K562 (cell line): ENCODE results near the gene NOL4L. TPM values are rescaled to one million over a fixed set of nuclear protein-coding genes. Genes with fewer than 3 reads are reported as not detected.

Experiments
- CUX1 ChIP-seq: fragments of 200-800 bp; sonication (Bioruptor generic); IDR thresholded peaks from 2 replicates; pipeline ENCODE4 v1.6.1; 2016; ENCODE audit warnings: missing genetic modification characterization, missing compliant biosample characterization
- KLF16 ChIP-seq: IDR thresholded peaks from 2 replicates; pipeline ENCODE4 v1.6.1; 2016; ENCODE audit warnings: antibody characterized with exemption
- MAZ ChIP-seq, 2 experiments: fragments of 450-650 bp in 1 of 2; sonication (generic) in 1 of 2; formaldehyde crosslinking; IDR thresholded peaks in 1 of 2; conservative IDR thresholded peaks in 1 of 2; 2 replicates each; pipeline versions ENCODE4 v1.4.0 to v1.5.0; 2020; ENCODE audit warnings: mild to moderate bottlenecking in 1 of 2, missing genetic modification reagents in 1 of 2
- NFE2 ChIP-seq: IDR thresholded peaks from 2 replicates; pipeline ENCODE4 v1.6.1; 2014; ENCODE audit warnings: antibody characterized with exemption, low read depth
- PHF8 ChIP-seq: fragments of 200-600 bp; sonication (generic); IDR thresholded peaks from 2 replicates; pipeline ENCODE4 v1.6.1; 2012; ENCODE audit warnings: mixed run types, mild to moderate bottlenecking, inconsistent platforms, low read length, moderate library complexity, borderline replicate concordance
- ZNF518B ChIP-seq: fragments of 250-450 bp; sonication (Bioruptor Pico); IDR thresholded peaks from 2 replicates; pipeline ENCODE4 v1.5.0; 2021; ENCODE audit warnings: mild to moderate bottlenecking, moderate library complexity
- polyA plus RNA-seq, 8 experiments: library from polyadenylated mRNA; depleted of rRNA in 4 of 8; stranded (reverse) in 5 of 8; unstranded in 3 of 8; fragments of >200 nt; fragmentation: Nextera tagmentation in 2 of 8; fragmentation: Illumina TruSeq in 1 of 8; extraction: Ambion mirVana in 2 of 8; extraction: Trizol in 1 of 8; gene quantifications; 2 replicates each; pipeline versions ENCODE4 v1.2.1 to v1.2.3, GENCODE V29; 2011 to 2014; ENCODE audit warnings: inconsistent platforms in 1 of 8, missing spikeins in 1 of 8
- total RNA-seq, 7 experiments: library from RNA; depleted of rRNA in 6 of 7; stranded (reverse); fragments of >200 nt in 6 of 7; fragmentation: Illumina TruSeq in 2 of 7; extraction: Trizol in 2 of 7; gene quantifications; 2 replicates each; pipeline versions ENCODE4 v1.2.1 to v1.2.3, GENCODE V29; 2011 to 2021; ENCODE audit warnings: low replicate concordance in 1 of 7
- TF ChIP-seq, protein P1 (sequence below): fragments of 200-800 bp; sonication (Bioruptor generic); IDR thresholded peaks from 2 replicates; pipeline ENCODE4 v1.6.1; 2017; ENCODE audit warnings: missing genetic modification characterization, missing compliant biosample characterization
- TF ChIP-seq, protein P2 (sequence below): conservative IDR thresholded peaks from 2 replicates; pipeline ENCODE4 v1.6.1; 2011; ENCODE audit warnings: low read depth, mild to moderate bottlenecking, low read length; ENCODE audit not compliant: control insufficient read depth
- TF ChIP-seq, protein P3 (sequence below): fragments of 250-450 bp; sonication (Bioruptor Pico); IDR thresholded peaks from 2 replicates; pipeline ENCODE4 v1.4.0; 2020

NOL4L gene
- total and polyA plus RNA-seq, 9 of the 15 experiments (the other 6 are each of a cell fraction or from before 2014, with no cell fraction given): 5.1 to 36.2 (median 13.6) TPM

GRCh38 chr20:32537657-32538525, 47.2 kb downstream of the NOL4L start (continued):
- TF ChIP-seq, protein P1, sequence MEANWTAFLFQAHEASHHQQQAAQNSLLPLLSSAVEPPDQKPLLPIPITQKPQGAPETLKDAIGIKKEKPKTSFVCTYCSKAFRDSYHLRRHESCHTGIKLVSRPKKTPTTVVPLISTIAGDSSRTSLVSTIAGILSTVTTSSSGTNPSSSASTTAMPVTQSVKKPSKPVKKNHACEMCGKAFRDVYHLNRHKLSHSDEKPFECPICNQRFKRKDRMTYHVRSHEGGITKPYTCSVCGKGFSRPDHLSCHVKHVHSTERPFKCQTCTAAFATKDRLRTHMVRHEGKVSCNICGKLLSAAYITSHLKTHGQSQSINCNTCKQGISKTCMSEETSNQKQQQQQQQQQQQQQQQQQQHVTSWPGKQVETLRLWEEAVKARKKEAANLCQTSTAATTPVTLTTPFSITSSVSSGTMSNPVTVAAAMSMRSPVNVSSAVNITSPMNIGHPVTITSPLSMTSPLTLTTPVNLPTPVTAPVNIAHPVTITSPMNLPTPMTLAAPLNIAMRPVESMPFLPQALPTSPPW (CRISPR knock-in tag): peak; percentile 88
- no peak for TF ChIP-seq NFE2
- peak; percentile 22; the same call in 1 of the 2 replicates for TF ChIP-seq PHF8
- no peak for TF ChIP-seq KLF16
- TF ChIP-seq CUX1: no peak
- TF ChIP-seq MAZ (CRISPR knock-in tag; conservative IDR thresholded peaks at IDR 0.05 in 1 of 2, IDR thresholded peaks at IDR 0.05 in 1 of 2): peak in 1 of 2 experiments; percentile 25; a peak in 1 of 4 replicates
- no peak for TF ChIP-seq ZNF518B (CRISPR knock-in tag)
- TF ChIP-seq, protein P2, sequence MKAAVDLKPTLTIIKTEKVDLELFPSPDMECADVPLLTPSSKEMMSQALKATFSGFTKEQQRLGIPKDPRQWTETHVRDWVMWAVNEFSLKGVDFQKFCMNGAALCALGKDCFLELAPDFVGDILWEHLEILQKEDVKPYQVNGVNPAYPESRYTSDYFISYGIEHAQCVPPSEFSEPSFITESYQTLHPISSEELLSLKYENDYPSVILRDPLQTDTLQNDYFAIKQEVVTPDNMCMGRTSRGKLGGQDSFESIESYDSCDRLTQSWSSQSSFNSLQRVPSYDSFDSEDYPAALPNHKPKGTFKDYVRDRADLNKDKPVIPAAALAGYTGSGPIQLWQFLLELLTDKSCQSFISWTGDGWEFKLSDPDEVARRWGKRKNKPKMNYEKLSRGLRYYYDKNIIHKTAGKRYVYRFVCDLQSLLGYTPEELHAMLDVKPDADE: 0 out of 2 replicates have a peak, but pooled peaks have one; percentile 17
- TF ChIP-seq, protein P3, sequence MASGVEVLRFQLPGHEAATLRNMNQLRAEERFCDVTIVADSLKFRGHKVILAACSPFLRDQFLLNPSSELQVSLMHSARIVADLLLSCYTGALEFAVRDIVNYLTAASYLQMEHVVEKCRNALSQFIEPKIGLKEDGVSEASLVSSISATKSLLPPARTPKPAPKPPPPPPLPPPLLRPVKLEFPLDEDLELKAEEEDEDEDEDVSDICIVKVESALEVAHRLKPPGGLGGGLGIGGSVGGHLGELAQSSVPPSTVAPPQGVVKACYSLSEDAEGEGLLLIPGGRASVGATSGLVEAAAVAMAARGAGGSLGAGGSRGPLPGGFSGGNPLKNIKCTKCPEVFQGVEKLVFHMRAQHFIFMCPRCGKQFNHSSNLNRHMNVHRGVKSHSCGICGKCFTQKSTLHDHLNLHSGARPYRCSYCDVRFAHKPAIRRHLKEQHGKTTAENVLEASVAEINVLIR: no peak
